ENCODE results near the gene GLS2.
"Not testable (repeated sequence)": the region's sequence is repeated elsewhere in the genome, so short reads cannot be mapped to it uniquely, and the experiment has no call there.

GLS2 gene

GRCh38 chr12:56450241-56450640 lies 37.7 kb downstream of the GLS2 start:
- Histone ChIP-seq H3K27me3 (ENCODE audit: insufficient read depth, low read length) (no peaks in the 10 kb centered on the region), H3K79me2 (ENCODE audit: insufficient read depth, low read length) (no peaks in the 10 kb centered on the region), H3K9me3 (ENCODE audit: low read length) (no peaks in the 10 kb centered on the region), H4K20me1 (ENCODE audit: insufficient read depth, low read length) (no peaks in the 10 kb centered on the region), H2AFZ (ENCODE audit: low read length) (no peak overlapping the region), H3K4me2 (ENCODE audit: low read length) (peak overlapping the region; percentile 81; the same call in 1 of the 2 replicates), H3K9me2 (ENCODE audit: low read depth, low read length) (no peaks in the 10 kb centered on the region), H3K9ac (ENCODE audit: low read length) (no peak overlapping the region; the same call in 1 of the 2 replicates), H3K4me1 (ENCODE audit: insufficient read depth, low read length, severe bottlenecking) (peaks cover 18% of the 10 kb centered on the region), H3K27ac (ENCODE audit: low read depth, low read length, poor library complexity, severe bottlenecking) (no peak overlapping the region), H3K4me3 (ENCODE audit: low read depth, low read length, poor library complexity, severe bottlenecking) (no peak overlapping the region), H3K36me3 (ENCODE audit: insufficient read depth, low read length) (peaks cover 6% of the 10 kb centered on the region; the same call in 1 of the 2 replicates), H3F3A (ENCODE audit: insufficient read depth, low read length) (no peaks in the 10 kb centered on the region)
- TF ChIP-seq EZH2 (IDR thresholded peaks at IDR 0.05; ENCODE audit: borderline replicate concordance, low read length) (no peak), CTCF (IDR thresholded peaks at IDR 0.05; ENCODE audit: low read length) (no peak)

GRCh38 chr12:56449622-56449984 lies 38.4 kb downstream of the GLS2 start:
- Histone ChIP-seq H3K4me2 (ENCODE audit: low read length) (peak overlapping the region; percentile 81), H4K20me1 (ENCODE audit: insufficient read depth, low read length) (no peaks in the 10 kb centered on the region), H3K79me2 (ENCODE audit: insufficient read depth, low read length) (no peaks in the 10 kb centered on the region), H3K9me3 (ENCODE audit: low read length) (no peaks in the 10 kb centered on the region), H3K9me2 (ENCODE audit: low read depth, low read length) (no peaks in the 10 kb centered on the region), H3K27me3 (ENCODE audit: insufficient read depth, low read length) (no peaks in the 10 kb centered on the region), H3K9ac (ENCODE audit: low read length) (peak overlapping the region; percentile 89), H3K36me3 (ENCODE audit: insufficient read depth, low read length) (peaks cover 8% of the 10 kb centered on the region; the same call in 1 of the 2 replicates), H3K4me3 (ENCODE audit: low read depth, low read length, poor library complexity, severe bottlenecking) (peak overlapping the region; percentile 84), H2AFZ (ENCODE audit: low read length) (no peak overlapping the region; the same call in 1 of the 2 replicates), H3K4me1 (ENCODE audit: insufficient read depth, low read length, severe bottlenecking) (peaks cover 18% of the 10 kb centered on the region), H3F3A (ENCODE audit: insufficient read depth, low read length) (no peaks in the 10 kb centered on the region), H3K27ac (ENCODE audit: low read depth, low read length, poor library complexity, severe bottlenecking) (peak overlapping the region; percentile 84)
- no peak for TF ChIP-seq CTCF (IDR thresholded peaks at IDR 0.05; ENCODE audit: low read length)
- TF ChIP-seq EZH2 (IDR thresholded peaks at IDR 0.05; ENCODE audit: borderline replicate concordance, low read length) = no peak

- 0 out of 2 replicates have a peak, but pooled peaks cover 5% of the 10 kb centered on the region for H3K79me2 ChIP-seq (ENCODE audit: insufficient read depth, low read length)
- H3K4me3 ChIP-seq (ENCODE audit: low read depth, low read length, poor library complexity, severe bottlenecking) = peak within 1 kb of the TSS; percentile 84
- no peaks in the 10 kb centered on the region for H3F3A ChIP-seq (ENCODE audit: insufficient read depth, low read length)
- no peak within 1 kb of the TSS; the same call in 1 of the 2 replicates for H2AFZ ChIP-seq (ENCODE audit: low read length)
- H4K20me1 ChIP-seq (ENCODE audit: insufficient read depth, low read length) = no peaks in the 10 kb centered on the region
- H3K27me3 ChIP-seq (ENCODE audit: insufficient read depth, low read length) = no peaks in the 10 kb centered on the region
- H3K4me1 ChIP-seq (ENCODE audit: insufficient read depth, low read length, severe bottlenecking) = peaks cover 18% of the 10 kb centered on the region
- peak within 1 kb of the TSS; percentile 89 for H3K9ac ChIP-seq (ENCODE audit: low read length)
- no peak for TF ChIP-seq EZH2 (IDR thresholded peaks at IDR 0.05; ENCODE audit: borderline replicate concordance, low read length)
- no peak for TF ChIP-seq CTCF (IDR thresholded peaks at IDR 0.05; ENCODE audit: low read length)
- peak within 1 kb of the TSS; percentile 81 for H3K4me2 ChIP-seq (ENCODE audit: low read length)
- no peaks in the 10 kb centered on the region for H3K9me3 ChIP-seq (ENCODE audit: low read length)
- H3K36me3 ChIP-seq (ENCODE audit: insufficient read depth, low read length) = peaks cover 14% of the 10 kb centered on the region
- no peaks in the 10 kb centered on the region for H3K9me2 ChIP-seq (ENCODE audit: low read depth, low read length)
- peak within 1 kb of the TSS; percentile 84 for H3K27ac ChIP-seq (ENCODE audit: low read depth, low read length, poor library complexity, severe bottlenecking)
These were observed 38.9 kb downstream of the GLS2 start, which contains the start of gene TIMELESS for GRCh38 chr12:56448860-56449621. TSS of gene TIMELESS (minus strand) at chr12:56449426. CDS start at chr12:56434170, 15,256 bp downstream.

- not testable (repeated sequence) for H3K9me3 ChIP-seq (ENCODE audit: low read length); H3K4me2 ChIP-seq (ENCODE audit: low read length); H2AFZ ChIP-seq (ENCODE audit: low read length); H3K9me2 ChIP-seq (ENCODE audit: low read depth, low read length); H4K20me1 ChIP-seq (ENCODE audit: insufficient read depth, low read length); H3K9ac ChIP-seq (ENCODE audit: low read length); H3K4me1 ChIP-seq (ENCODE audit: insufficient read depth, low read length, severe bottlenecking); H3K4me3 ChIP-seq (ENCODE audit: low read depth, low read length, poor library complexity, severe bottlenecking); H3K27me3 ChIP-seq (ENCODE audit: insufficient read depth, low read length); H3K27ac ChIP-seq (ENCODE audit: low read depth, low read length, poor library complexity, severe bottlenecking); H3F3A ChIP-seq (ENCODE audit: insufficient read depth, low read length)
- H3K36me3 ChIP-seq (ENCODE audit: insufficient read depth, low read length) = peaks cover 44% of the 10 kb centered on the region
- peaks cover 49% of the 10 kb centered on the region for H3K79me2 ChIP-seq (ENCODE audit: insufficient read depth, low read length)
These were observed 44.8 kb downstream of the GLS2 start for GRCh38 chr12:56443208-56443607.
